ENCODE data around the gene WFDC1.

DNA sequence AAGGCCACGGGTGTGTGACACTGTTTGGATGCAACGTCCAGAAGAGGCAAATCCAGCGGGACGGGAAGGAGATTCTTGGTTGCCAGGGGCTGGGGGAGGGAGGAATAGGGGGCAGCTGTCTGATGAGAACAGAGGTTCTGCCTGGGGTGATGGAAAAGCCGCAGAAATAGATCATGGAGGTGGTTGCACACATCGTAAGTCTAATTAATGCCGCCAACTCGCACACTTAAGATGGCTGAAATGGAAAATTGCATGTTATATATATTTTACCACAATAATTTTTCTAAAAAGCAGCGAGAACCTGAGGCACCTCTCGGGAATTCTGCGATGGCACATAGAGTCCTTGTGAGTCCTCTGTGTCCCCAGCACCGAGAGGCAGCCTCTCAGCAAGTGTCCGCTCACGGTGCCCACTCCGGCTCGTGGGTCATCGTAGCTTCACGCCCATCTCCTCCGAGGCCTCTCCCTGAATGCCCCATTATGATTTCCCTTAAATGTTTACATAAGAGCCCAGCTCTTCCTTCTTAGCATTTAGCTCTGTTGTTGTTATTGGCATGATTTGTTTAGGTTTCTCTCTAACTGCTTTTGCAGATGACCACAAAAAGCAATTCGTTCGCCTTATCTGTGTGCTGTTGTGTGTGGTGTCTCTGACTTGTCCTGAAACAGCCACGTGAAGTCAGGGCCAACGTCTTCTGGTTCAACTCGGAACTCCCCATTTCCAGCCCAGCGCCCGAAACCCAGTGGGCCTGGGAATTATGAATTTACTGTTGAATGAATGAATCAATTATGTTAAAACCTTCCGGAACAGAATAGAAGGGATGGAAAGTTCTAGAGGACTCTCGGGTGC, 7.7 kb downstream of the WFDC1 start:
- TF ChIP-seq, protein P1, sequence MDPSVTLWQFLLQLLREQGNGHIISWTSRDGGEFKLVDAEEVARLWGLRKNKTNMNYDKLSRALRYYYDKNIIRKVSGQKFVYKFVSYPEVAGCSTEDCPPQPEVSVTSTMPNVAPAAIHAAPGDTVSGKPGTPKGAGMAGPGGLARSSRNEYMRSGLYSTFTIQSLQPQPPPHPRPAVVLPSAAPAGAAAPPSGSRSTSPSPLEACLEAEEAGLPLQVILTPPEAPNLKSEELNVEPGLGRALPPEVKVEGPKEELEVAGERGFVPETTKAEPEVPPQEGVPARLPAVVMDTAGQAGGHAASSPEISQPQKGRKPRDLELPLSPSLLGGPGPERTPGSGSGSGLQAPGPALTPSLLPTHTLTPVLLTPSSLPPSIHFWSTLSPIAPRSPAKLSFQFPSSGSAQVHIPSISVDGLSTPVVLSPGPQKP (IDR thresholded peaks at IDR 0.05; ENCODE audit: borderline replicate concordance, low read depth, low read length) = no peak
- TF ChIP-seq, protein P2, sequence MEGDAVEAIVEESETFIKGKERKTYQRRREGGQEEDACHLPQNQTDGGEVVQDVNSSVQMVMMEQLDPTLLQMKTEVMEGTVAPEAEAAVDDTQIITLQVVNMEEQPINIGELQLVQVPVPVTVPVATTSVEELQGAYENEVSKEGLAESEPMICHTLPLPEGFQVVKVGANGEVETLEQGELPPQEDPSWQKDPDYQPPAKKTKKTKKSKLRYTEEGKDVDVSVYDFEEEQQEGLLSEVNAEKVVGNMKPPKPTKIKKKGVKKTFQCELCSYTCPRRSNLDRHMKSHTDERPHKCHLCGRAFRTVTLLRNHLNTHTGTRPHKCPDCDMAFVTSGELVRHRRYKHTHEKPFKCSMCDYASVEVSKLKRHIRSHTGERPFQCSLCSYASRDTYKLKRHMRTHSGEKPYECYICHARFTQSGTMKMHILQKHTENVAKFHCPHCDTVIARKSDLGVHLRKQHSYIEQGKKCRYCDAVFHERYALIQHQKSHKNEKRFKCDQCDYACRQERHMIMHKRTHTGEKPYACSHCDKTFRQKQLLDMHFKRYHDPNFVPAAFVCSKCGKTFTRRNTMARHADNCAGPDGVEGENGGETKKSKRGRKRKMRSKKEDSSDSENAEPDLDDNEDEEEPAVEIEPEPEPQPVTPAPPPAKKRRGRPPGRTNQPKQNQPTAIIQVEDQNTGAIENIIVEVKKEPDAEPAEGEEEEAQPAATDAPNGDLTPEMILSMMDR (conservative IDR thresholded peaks at IDR 0.05; ENCODE audit: low read depth, low read length) = no peak
- no peak for TF ChIP-seq RFX5 (IDR thresholded peaks at IDR 0.05; ENCODE audit: low read depth, low read length)
- no peak for TF ChIP-seq NFE2L2 (IDR thresholded peaks at IDR 0.05; ENCODE audit: low read depth, low read length)
- TF ChIP-seq CHD1 (IDR thresholded peaks at IDR 0.05; ENCODE audit: low read depth, low read length) = no peak
- TF ChIP-seq POLR2A (IDR thresholded peaks at IDR 0.05; ENCODE audit: low read depth, low read length) = no peak
- TF ChIP-seq, protein P3, sequence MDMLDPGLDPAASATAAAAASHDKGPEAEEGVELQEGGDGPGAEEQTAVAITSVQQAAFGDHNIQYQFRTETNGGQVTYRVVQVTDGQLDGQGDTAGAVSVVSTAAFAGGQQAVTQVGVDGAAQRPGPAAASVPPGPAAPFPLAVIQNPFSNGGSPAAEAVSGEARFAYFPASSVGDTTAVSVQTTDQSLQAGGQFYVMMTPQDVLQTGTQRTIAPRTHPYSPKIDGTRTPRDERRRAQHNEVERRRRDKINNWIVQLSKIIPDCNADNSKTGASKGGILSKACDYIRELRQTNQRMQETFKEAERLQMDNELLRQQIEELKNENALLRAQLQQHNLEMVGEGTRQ (IDR thresholded peaks at IDR 0.05; ENCODE audit: low read depth, low read length) = no peak
- TF ChIP-seq SMC3 (IDR thresholded peaks at IDR 0.05; ENCODE audit: low read depth, low read length) = no peak
- no peak for TF ChIP-seq MXI1 (IDR thresholded peaks at IDR 0.05; ENCODE audit: borderline replicate concordance, low read depth, low read length)
- no peak for TF ChIP-seq MAFK (IDR thresholded peaks at IDR 0.05; ENCODE audit: low read depth, low read length)
- no peak for TF ChIP-seq CEBPB (IDR thresholded peaks at IDR 0.05; ENCODE audit: low read depth, low read length)

Measured in IMR-90 (cell line).